ENCODE measurements around the gene FFAR2.

Gene FFAR2

GRCh38 chr19:35483089-35483488 is 35.0 kb downstream of the FFAR2 start:
- no peak overlapping the region for H3K27ac ChIP-seq
- no peak for TF ChIP-seq CTCF (conservative IDR thresholded peaks at IDR 0.05)

- peak overlapping the region; percentile 54 for H3K27ac ChIP-seq
These were observed 36.4 kb downstream of the FFAR2 start for GRCh38 chr19:35484252-35485036.

GRCh38 chr19:35486268-35486708 is 38.2 kb downstream of the FFAR2 start:
- no peak for TF ChIP-seq CTCF (conservative IDR thresholded peaks at IDR 0.05)
- peak overlapping the region; percentile 54 for H3K27ac ChIP-seq

More at GRCh38 chr19:35484252-35485036, 36.4 kb downstream of the FFAR2 start:
- no peak for TF ChIP-seq CTCF (conservative IDR thresholded peaks at IDR 0.05)

GRCh38 chr19:35487656-35488182 is 39.7 kb downstream of the FFAR2 start:
- no peak overlapping the region for H3K27ac ChIP-seq
- TF ChIP-seq CTCF (conservative IDR thresholded peaks at IDR 0.05): no peak

- H3K27ac ChIP-seq: no peak overlapping the region
- TF ChIP-seq CTCF (conservative IDR thresholded peaks at IDR 0.05): no peak
These were observed 40.6 kb downstream of the FFAR2 start for GRCh38 chr19:35488677-35489076.

- no peak within 1 kb of the TSS for H3K27ac ChIP-seq
- TF ChIP-seq CTCF (conservative IDR thresholded peaks at IDR 0.05): no peak
These were observed 42.3 kb downstream of the FFAR2 start, which contains the start of gene KRTDAP for GRCh38 chr19:35490364-35490763. Gene KRTDAP (minus strand): TSS chr19:35490464. CDS start chr19:35490442, 22 bp downstream.

- no peak for TF ChIP-seq CTCF (conservative IDR thresholded peaks at IDR 0.05)
- H3K27ac ChIP-seq: no peak overlapping the region
These were observed 43.8 kb downstream of the FFAR2 start for GRCh38 chr19:35491836-35492360.

Data from VCaP (cell line).